HT-29 (cell line): ENCODE results near the gene S100A2. TPM values are rescaled to one million over a fixed set of nuclear protein-coding genes. Genes with fewer than 3 reads are reported as not detected.
"Not testable (repeated sequence)": the region's sequence is repeated elsewhere in the genome, so short reads cannot be mapped to it uniquely, and the experiment has no call there.

Experiments used
- DNase-seq: peaks from one replicate; pipeline ENCODE4 v3.0.0-alpha.2; 2015; ENCODE audit warnings: low spot score
- total RNA-seq: library from RNA; depleted of rRNA; stranded (reverse); fragments of >200 nt; shearing (Covaris generic); gene quantifications from 2 replicates; pipeline ENCODE4 v1.2.3, GENCODE V29; 2014; rRNA removed

S100A2 gene
- total RNA-seq, 1 experiment from 2014 or later, result 17.9 TPM

- DNase-seq, result peak; percentile 97
Measured at GRCh38 chr1:153532769-153533599, 32.7 kb downstream of the S100A2 start.

GRCh38 chr1:153532181-153532580 lies 33.5 kb downstream of the S100A2 start:
- DNase-seq, result peak; percentile 48

GRCh38 chr1:153531638-153532037 lies 34.0 kb downstream of the S100A2 start:
- no peak for DNase-seq

DNA sequence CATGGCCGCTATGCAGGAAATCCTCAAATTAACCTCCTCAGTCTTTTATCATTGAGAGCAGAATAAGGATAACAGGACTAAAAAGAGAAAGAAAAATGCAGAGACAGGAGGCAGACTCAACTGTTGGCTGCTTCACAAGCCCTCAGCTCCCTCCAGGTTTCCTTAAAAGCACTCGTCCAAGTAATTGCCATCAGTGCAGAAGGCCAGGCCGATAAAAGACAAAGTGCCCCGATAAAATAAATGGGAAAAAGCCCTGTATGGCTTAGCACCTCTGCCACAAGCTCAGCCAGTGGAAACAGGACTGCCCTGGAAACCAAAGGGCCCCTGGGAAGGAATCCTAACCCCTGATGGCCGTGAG lies 38.0 kb downstream of the S100A2 start:
- DNase-seq, result no peak

GRCh38 chr1:153527023-153527682 lies 38.5 kb downstream of the S100A2 start:
- no peak for DNase-seq

GRCh38 chr1:153526132-153526543 lies 39.5 kb downstream of the S100A2 start:
- DNase-seq, result peak; percentile 61

- peak; percentile 15 for DNase-seq
Measured at GRCh38 chr1:153525088-153525728, 40.4 kb downstream of the S100A2 start.

DNA sequence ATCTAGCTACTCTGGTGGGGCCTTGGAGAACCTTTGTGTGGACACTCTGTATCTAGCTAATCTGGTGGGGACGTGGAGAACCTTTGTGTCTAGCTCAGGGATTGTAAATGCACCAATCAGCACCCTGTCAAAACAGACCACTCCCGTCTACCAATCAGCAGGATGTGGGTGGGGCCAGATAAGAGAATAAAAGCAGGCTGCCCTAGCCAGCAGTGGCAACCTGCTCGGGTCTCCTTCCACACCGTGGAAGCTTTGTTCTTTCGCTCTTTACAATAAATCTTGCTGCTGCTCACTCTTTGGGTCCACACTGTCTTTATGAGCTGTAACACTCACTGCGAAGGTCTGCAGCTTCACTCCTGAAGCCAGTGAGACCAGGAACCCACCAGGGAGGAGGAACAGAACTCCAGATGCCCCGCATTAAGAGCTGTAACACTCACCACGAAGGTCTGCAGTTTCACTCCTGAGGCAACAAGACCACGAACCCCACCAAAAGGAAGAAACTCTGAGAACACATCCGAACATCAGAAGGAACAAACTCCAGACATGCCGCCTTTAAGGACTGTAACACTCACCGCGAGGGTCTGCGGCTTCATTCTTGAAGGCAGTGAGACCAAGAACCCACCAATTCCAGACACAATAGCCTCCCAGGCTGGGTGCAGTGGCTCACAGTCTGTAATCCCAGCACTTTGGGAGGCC lies 43.1 kb downstream of the S100A2 start:
- DNase-seq, result not testable (repeated sequence)

GRCh38 chr1:153521808-153522207 lies 43.8 kb downstream of the S100A2 start:
- DNase-seq, result not testable (repeated sequence)

DNA sequence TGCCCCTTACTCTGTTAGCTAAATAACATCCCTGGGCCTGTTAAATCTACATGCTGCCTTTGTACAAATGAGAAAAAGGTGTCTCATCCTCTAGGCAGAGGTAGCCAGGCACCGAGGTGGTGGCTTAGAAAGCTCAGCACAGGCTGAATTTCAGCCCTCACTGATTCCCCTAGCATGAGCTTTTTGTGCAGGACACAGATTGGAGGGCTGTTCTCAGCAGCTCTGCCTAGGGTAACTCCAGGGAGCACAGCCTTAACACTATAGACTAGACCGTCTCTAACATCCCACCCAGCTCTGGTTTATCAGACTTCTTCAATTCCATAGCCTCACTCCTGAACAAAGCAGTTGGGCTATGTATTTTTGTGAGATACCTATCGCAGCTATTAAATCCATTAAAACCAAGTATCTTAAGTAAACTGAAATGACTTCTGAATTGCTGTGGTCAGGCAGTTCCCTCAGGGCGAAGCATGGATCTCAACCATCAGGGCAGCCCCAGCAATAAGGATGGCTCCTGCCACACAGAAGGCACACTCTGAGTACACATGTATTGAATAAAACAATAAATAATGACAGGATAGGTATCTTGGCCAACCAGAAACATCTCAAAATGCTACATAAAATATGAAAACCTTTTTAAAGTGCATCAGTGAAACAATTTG lies 44.7 kb downstream of the S100A2 start:
- DNase-seq, result peak; percentile 58

GRCh38 chr1:153520137-153520691 lies 45.4 kb downstream of the S100A2 start:
- peak; percentile 67 for DNase-seq

DNA sequence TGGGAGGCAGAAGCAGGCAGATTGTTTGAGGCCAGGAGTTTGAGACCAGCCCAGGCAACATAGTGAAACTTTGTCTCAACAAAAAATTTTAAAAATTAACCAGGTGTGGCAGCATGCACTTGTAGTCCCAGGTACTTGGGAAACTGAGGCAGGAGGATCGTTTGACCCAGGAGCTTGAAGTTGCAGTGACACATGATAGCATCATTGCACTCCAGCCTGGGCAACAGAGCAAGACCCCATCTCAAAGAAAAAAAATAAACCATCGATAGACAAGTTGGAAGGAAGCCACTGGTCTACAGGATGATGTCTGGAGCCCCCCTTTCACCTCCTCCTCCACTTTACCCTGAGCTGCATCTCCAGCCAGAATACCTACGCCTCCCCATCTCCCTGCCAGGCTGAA lies 46.4 kb downstream of the S100A2 start:
- DNase-seq, result no peak

DNA sequence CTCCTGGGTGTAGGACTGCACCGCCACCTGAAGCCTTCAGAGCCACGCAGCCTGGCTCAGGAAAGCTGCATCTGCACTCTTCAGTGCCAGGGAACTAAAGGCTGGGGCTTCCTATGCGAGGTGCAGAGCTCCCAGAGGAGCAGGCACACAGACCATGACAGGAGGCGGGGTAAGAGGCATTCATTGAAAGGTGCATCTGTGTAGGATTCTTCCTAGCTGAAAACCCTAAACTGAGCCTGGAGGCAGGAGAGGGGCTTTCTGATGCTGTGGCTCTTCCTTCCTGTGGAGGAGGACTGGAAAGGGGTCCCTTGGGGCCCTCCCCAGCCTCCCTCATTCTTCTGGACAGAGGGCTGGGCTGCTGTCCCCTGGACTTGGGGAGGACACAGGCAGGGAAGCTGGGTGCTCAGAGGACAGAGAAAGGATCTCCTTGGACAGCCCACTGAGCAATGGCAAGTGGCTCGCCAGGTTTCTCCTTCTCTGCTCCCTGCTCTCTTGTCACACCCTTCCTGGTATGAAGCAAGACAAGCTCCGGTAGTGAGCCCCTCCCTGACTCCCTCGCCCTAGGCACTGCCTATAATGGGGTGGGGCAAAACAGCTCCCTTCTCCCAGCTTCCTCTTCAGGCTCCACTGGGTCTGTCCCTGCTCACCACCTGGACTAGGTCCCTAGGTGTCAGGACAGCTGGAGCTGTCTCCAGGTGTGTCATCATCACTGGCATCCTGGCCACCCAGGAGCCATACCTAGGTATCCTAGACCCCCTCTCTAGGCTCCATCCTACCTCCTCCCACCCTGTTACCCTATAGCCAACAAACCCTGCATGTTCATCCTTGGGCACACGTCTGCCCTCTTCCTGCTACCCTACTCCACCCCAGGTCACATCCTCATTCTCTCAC lies 49.9 kb downstream of the S100A2 start:
- peak; percentile 91 for DNase-seq

DNA sequence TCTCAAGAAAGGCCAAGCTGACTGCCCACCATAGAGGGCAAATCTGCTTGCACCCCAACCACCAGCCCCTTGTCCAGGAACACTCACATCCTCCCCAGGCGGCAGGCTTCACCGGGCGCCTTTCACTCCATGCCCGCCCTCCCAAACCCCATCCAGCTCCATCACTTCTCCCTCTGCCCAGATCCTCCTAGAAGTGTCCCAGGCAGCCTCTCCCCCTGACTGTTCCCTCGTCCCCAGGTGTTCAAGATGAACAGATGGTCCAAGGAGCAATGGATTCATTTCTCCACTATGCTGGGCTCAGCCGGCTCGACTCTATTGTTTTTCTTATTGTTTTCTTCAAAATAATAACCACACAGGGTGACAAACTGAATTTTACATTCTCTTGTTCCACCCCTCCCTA lies 52.0 kb downstream of the S100A2 start:
- no peak for DNase-seq

GRCh38 chr1:153513023-153513422 lies 52.6 kb downstream of the S100A2 start:
- DNase-seq, result peak; percentile 59

Other genes starting within 250 kb of the S100A2 start
- not detected in 2 replicates for gene PGLYRP4, start 217.0 kb downstream of the S100A2 start, total RNA-seq
- 1.8 TPM in 1 of 2 replicates, not detected in the other for gene S100A9, start 208.0 kb downstream of the S100A2 start, total RNA-seq
- not detected in 2 replicates for gene S100A12, start 190.2 kb downstream of the S100A2 start, total RNA-seq
- gene S100A8, start 174.8 kb downstream of the S100A2 start, total RNA-seq, result not detected in 2 replicates
- not detected in 2 replicates for gene S100A7A, start 149.3 kb downstream of the S100A2 start, total RNA-seq
- gene S100A7, start 105.2 kb downstream of the S100A2 start, total RNA-seq, result not detected in 2 replicates
- 2,272 and 2,428 TPM in 2 replicates for gene S100A6, start 29.9 kb downstream of the S100A2 start, total RNA-seq
- 4.0 and 9.8 TPM in 2 replicates for gene S100A5, start 24.9 kb downstream of the S100A2 start, total RNA-seq
- gene S100A4, start 20.0 kb downstream of the S100A2 start, total RNA-seq, result 694 and 702 TPM in 2 replicates
- gene S100A3, start 16.6 kb downstream of the S100A2 start, total RNA-seq, result 2.6 and 4.9 TPM in 2 replicates
- 282 and 292 TPM in 2 replicates for gene S100A16, start 47.3 kb upstream of the S100A2 start, total RNA-seq
- gene S100A14, start 50.5 kb upstream of the S100A2 start, total RNA-seq, result 35.6 and 46.2 TPM in 2 replicates
- gene S100A13, start 61.7 kb upstream of the S100A2 start, total RNA-seq, result 78.7 and 87.3 TPM in 2 replicates
- 0.15 TPM in 1 of 2 replicates, not detected in the other for gene S100A1, start 62.6 kb upstream of the S100A2 start, total RNA-seq
- gene CHTOP, start 68.2 kb upstream of the S100A2 start, total RNA-seq, result 63.7 and 69.4 TPM in 2 replicates
- 45.5 and 46.0 TPM in 2 replicates for gene SNAPIN, start 92.9 kb upstream of the S100A2 start, total RNA-seq
- gene ILF2, start 105.1 kb upstream of the S100A2 start, total RNA-seq, result 144 and 159 TPM in 2 replicates
- not detected in 2 replicates for gene NPR1, start 112.8 kb upstream of the S100A2 start, total RNA-seq
- 23.4 and 28.9 TPM in 2 replicates for gene INTS3, start 162.2 kb upstream of the S100A2 start, total RNA-seq
- gene SLC27A3, start 209.6 kb upstream of the S100A2 start, total RNA-seq, result 13.8 and 14.7 TPM in 2 replicates